HepG2 (cell line): ENCODE results near the gene VPS13D. TPM values are rescaled to one million over a fixed set of nuclear protein-coding genes. Genes with fewer than 3 reads are reported as not detected.

ENCODE experiments used
- ATAC-seq: fragments of 200-7000 bp; cut with Tn5 transposase; 3 replicates; pipeline ENCODE4 v1.9.1; 2020; ENCODE audit warnings: mild to moderate bottlenecking, moderate library complexity
- BruUV-seq: library from RNA; stranded (reverse); fragments of 400-500 nt; replicated peaks from 2 replicates; lab custom pipeline; 2021; lab: Mats Ljungman, UMichigan
- CTCF ChIA-PET: fragments of 300-600 bp; formaldehyde crosslinking; extraction: SDS; loops from one replicate; lab custom pipeline; 2021; ENCODE audit warnings: low total read pairs, inconsistent platforms, low intra/inter-chr PET ratio; lab: Yijun Ruan, JAX
- POLR2A ChIA-PET: fragments of 350-600 bp; sonication (Branson Sonifier 250); formaldehyde crosslinking; loops from one replicate; lab custom pipeline; 2020; ENCODE audit warnings: antibody characterized with exemption, inconsistent platforms; lab: Yijun Ruan, JAX
- DNase-seq: peaks from one replicate; pipeline ENCODE4 v3.0.0-alpha.2; 2015; ENCODE audit warnings: low spot score
- FAIRE-seq: peaks from 3 replicates; lab custom pipeline; 2011; peaks lifted over from hg19 to GRCh38; lab: Jason Lieb, UNC
- H2AFZ ChIP-seq: one replicate; pipeline ENCODE4 v1.6.1; 2011; ENCODE audit warnings: low read length, inconsistent platforms
- H3K27ac ChIP-seq: fragments of 300-600 bp; 3 replicates; pipeline ENCODE4 v1.8.0; 2011; ENCODE audit warnings: mixed run types, mild to moderate bottlenecking, mixed read lengths, low read length, inconsistent platforms; ENCODE audit not compliant: insufficient read depth; ENCODE audit errors: extremely low read length
- H3K27me3 ChIP-seq, 2 experiments: fragments of 200-600 bp in 1 of 2; 2 replicates in 1 of 2; 3 replicates in 1 of 2; pipeline versions ENCODE4 v1.6.0 to v1.8.0; 2011; ENCODE audit warnings: low read length in 2 of 2, mild to moderate bottlenecking in 2 of 2, moderate library complexity in 2 of 2, inconsistent platforms in 1 of 2; ENCODE audit not compliant: insufficient read depth in 2 of 2, control insufficient read depth in 1 of 2
- H3K36me3 ChIP-seq, 2 experiments: fragments of 200-600 bp in 1 of 2; replicated peaks in 1 of 2; 2 replicates in 1 of 2; 3 replicates in 1 of 2; pipeline versions ENCODE4 v1.5.1 to v1.8.0; 2011; ENCODE audit warnings: low read length in 2 of 2, inconsistent platforms in 1 of 2; ENCODE audit not compliant: insufficient read depth in 2 of 2, control insufficient read depth in 1 of 2
- H3K4me1 ChIP-seq: 2 replicates; pipeline ENCODE4 v1.5.1; 2012; ENCODE audit warnings: low read length, inconsistent platforms; ENCODE audit not compliant: insufficient read depth
- H3K4me2 ChIP-seq: 2 replicates; pipeline ENCODE4 v1.6.0; 2011; ENCODE audit warnings: low read depth, low read length, inconsistent platforms
- H3K4me3 ChIP-seq, 3 experiments: fragments of 200-600 bp in 1 of 3; sonication (generic), shearing (Covaris generic) in 1 of 3; replicated peaks in 1 of 3; 2 replicates each; pipeline ENCODE4 v1.5.1; 2011 to 2016; ENCODE audit warnings: low read length in 3 of 3, inconsistent platforms in 2 of 3, low read depth in 2 of 3, mild to moderate bottlenecking in 2 of 3, control low read depth in 1 of 3, mixed read lengths in 1 of 3; ENCODE audit not compliant: insufficient read depth in 1 of 3
- H3K79me2 ChIP-seq: one replicate; pipeline ENCODE4 v1.6.1; 2011; ENCODE audit warnings: low read length, inconsistent platforms; ENCODE audit not compliant: insufficient read depth
- H3K9ac ChIP-seq: 2 replicates; pipeline ENCODE4 v1.6.0; 2011; ENCODE audit warnings: mild to moderate bottlenecking, low read depth, low read length, inconsistent platforms; ENCODE audit not compliant: insufficient read depth
- H3K9me3 ChIP-seq: 2 replicates; pipeline ENCODE4 v1.5.1; 2012; ENCODE audit warnings: mild to moderate bottlenecking, low read length
- H4K20me1 ChIP-seq: 2 replicates; pipeline ENCODE4 v1.6.0; 2011; ENCODE audit warnings: inconsistent platforms, mild to moderate bottlenecking, low read length, moderate library complexity; ENCODE audit not compliant: insufficient read depth
- GABPB1 ChIP-seq: IDR thresholded peaks from 2 replicates; pipeline ENCODE4 v1.6.1; 2016; ENCODE audit warnings: mild to moderate bottlenecking, missing genetic modification reagents, moderate library complexity, missing compliant biosample characterization
- JUN ChIP-seq: sonication (generic); formaldehyde crosslinking; IDR thresholded peaks from 2 replicates; pipeline ENCODE4 v1.4.0; 2020; ENCODE audit warnings: mild to moderate bottlenecking, missing genetic modification reagents
- STAG1 ChIP-seq: sonication (generic); formaldehyde crosslinking; IDR thresholded peaks from 2 replicates; pipeline ENCODE4 v1.4.0; 2020; ENCODE audit warnings: missing genetic modification reagents
- WGBS: methylation state at CpG from one replicate; pipeline ENCODE4 v1.1.6; 2017; ENCODE audit warnings: low lambda C conversion rate; 5-methylcytosine and 5-hydroxymethylcytosine counted together
- in situ Hi-C: cut with HindIII; loops from 2 replicates; pipeline ENCODE4 v1.10.0; 2017; ENCODE audit warnings: low pct_unique_long_range_greater_than_20kb; ENCODE audit not compliant: extremely low pct_ligation_motif_present
- intact Hi-C: fragments of 100-400 bp; cut with micrococcal nuclease; formaldehyde crosslinking; loops from one replicate; pipeline ENCODE4 v1.10.0; 2022; ENCODE audit not compliant: unreplicated experiment
- polyA plus RNA-seq, 8 experiments: library from polyadenylated mRNA; depleted of rRNA in 3 of 8; stranded (reverse) in 7 of 8; unstranded in 1 of 8; fragments of >200 nt; fragmentation: Illumina TruSeq in 4 of 8; extraction: Trizol in 4 of 8; gene quantifications; 2 replicates each; pipeline versions ENCODE4 v1.2.1 to v1.2.3, GENCODE V29; 2011 to 2016; ENCODE audit warnings: low read depth in 4 of 8, missing spikeins in 1 of 8, mixed read lengths in 1 of 8; ENCODE audit not compliant: insufficient read depth in 1 of 8
- total RNA-seq, 5 experiments: library from RNA; depleted of rRNA; stranded (reverse); fragments of >200 nt; fragmentation: Illumina TruSeq; extraction: Trizol; gene quantifications; 2 replicates each; pipeline ENCODE4 v1.2.3, GENCODE V29; 2016; ENCODE audit warnings: low read depth in 1 of 5
- TF ChIP-seq, protein P1 (sequence below): sonication (generic); formaldehyde crosslinking; IDR thresholded peaks from 2 replicates; pipeline ENCODE4 v1.5.0; 2020; ENCODE audit warnings: mild to moderate bottlenecking, missing genetic modification reagents, moderate library complexity
- TF ChIP-seq, protein P2 (sequence below): sonication (generic); formaldehyde crosslinking; IDR thresholded peaks from 2 replicates; pipeline ENCODE4 v1.4.0; 2020; ENCODE audit warnings: missing genetic modification reagents; ENCODE audit errors: not compliant biosample characterization
- TF ChIP-seq, protein P3 (sequence below): sonication (generic); formaldehyde crosslinking; IDR thresholded peaks from 2 replicates; pipeline ENCODE4 v1.5.0; 2020; ENCODE audit warnings: missing genetic modification reagents, mild to moderate bottlenecking, borderline replicate concordance
- TF ChIP-seq, protein P4 (sequence below): sonication (generic); formaldehyde crosslinking; IDR thresholded peaks from 2 replicates; pipeline ENCODE4 v1.9.0; 2021; ENCODE audit warnings: missing genetic modification reagents, borderline replicate concordance
- TF ChIP-seq, protein P5 (sequence below): sonication (generic); formaldehyde crosslinking; IDR thresholded peaks from 2 replicates; pipeline ENCODE4 v1.5.0; 2020; ENCODE audit warnings: mild to moderate bottlenecking, missing genetic modification reagents

Gene VPS13D
- total and polyA plus RNA-seq, 2 of the 13 experiments (the other 11 are each of a cell fraction or from before 2014, with no cell fraction given), result 8.6 to 13.9 TPM

DNA sequence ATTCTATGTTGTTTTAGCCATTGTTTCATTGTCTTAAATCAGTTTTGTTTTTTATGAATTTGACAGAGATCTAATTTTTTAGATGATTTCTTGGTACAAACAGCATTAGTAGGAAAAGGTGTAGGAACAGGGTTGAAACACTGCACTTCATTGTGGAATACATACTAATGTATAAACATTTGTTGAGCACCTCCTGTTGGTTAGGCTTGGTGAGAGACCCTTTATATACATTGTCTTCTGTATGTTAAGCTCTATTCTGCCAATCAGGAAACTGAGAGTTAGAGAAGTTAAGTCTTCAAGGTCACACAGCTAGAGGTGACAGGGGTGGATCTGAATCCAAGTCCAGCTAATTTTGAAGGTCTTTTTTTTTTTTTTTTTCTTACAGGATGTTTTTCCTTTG lies 192.7 kb downstream of the VPS13D start:
- peak; percentile 28 for TF ChIP-seq STAG1 (CRISPR knock-in tag)
- TF ChIP-seq, protein P1, sequence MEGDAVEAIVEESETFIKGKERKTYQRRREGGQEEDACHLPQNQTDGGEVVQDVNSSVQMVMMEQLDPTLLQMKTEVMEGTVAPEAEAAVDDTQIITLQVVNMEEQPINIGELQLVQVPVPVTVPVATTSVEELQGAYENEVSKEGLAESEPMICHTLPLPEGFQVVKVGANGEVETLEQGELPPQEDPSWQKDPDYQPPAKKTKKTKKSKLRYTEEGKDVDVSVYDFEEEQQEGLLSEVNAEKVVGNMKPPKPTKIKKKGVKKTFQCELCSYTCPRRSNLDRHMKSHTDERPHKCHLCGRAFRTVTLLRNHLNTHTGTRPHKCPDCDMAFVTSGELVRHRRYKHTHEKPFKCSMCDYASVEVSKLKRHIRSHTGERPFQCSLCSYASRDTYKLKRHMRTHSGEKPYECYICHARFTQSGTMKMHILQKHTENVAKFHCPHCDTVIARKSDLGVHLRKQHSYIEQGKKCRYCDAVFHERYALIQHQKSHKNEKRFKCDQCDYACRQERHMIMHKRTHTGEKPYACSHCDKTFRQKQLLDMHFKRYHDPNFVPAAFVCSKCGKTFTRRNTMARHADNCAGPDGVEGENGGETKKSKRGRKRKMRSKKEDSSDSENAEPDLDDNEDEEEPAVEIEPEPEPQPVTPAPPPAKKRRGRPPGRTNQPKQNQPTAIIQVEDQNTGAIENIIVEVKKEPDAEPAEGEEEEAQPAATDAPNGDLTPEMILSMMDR (CRISPR knock-in tag), result 0 out of 2 replicates have a peak, but pooled peaks have one; percentile 14
- TF ChIP-seq JUN (CRISPR knock-in tag), result no peak
- TF ChIP-seq, all 625 proteins: peak for 2
- BruUV-seq, result no TSS peak
- no peak overlapping the region for H3K9ac ChIP-seq
- H3K4me3 ChIP-seq, result no peak overlapping the region
- no peak for FAIRE-seq
- in situ Hi-C loops (no loop called here), intact Hi-C loops (no loop called here)
- peaks cover 0 to 5% of the 10 kb centered on the region in 2 experiments; a peak in 3 of 5 replicates for H3K36me3 ChIP-seq
- CTCF ChIA-PET, result no interaction called here
- H3K27me3 ChIP-seq, result no peaks in the 10 kb centered on the region
- no peaks in the 10 kb centered on the region for H4K20me1 ChIP-seq
- H3K79me2 ChIP-seq, result no peaks in the 10 kb centered on the region
- no peak overlapping the region for H2AFZ ChIP-seq
- POLR2A ChIA-PET, result interaction anchor here (1.1 kb wide), 1 partner anchor 21 kb away, joined by 4 read pairs; no protein-coding TSS in a partner anchor
- no peak for DNase-seq
- H3K4me1 ChIP-seq, result peaks cover 32% of the 10 kb centered on the region
- H3K4me2 ChIP-seq, result no peak overlapping the region
- ATAC-seq, result no peak
- H3K27ac ChIP-seq, result no peak overlapping the region
- no peaks in the 10 kb centered on the region for H3K9me3 ChIP-seq

DNA sequence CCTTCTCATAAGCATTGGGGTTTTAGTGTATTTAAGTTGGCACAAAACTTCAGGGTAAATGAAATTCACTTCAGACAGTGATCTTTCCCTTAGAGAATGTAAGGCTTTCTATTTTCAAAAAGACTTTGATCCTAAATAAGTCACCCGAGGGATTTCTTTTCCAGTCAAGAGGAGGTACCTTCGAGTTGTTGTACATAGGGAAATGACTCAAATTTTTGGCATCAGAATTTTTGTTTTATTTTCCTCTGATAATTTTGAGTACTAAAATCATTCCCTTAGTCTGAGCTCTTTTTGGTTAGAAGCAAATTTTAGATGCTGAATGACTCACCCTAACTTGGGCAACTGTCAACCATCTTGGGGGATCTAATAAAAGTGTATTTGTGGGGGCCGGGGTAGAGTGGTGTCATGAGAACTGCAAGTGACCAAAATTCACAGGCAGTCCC lies 194.3 kb downstream of the VPS13D start:
- H3K79me2 ChIP-seq, result no peaks in the 10 kb centered on the region
- no peak overlapping the region for H3K9ac ChIP-seq
- FAIRE-seq (no peak), ATAC-seq (no peak), DNase-seq (no peak)
- 89% methylated on average over 3 of the region's 3 CpGs for WGBS
- H3K27ac ChIP-seq, result no peak overlapping the region
- peaks cover 25% of the 10 kb centered on the region for H3K4me1 ChIP-seq
- in situ Hi-C loops, result no loop called here
- H3K36me3 ChIP-seq, result peaks cover 0 to 3% of the 10 kb centered on the region in 2 experiments; a peak in 3 of 5 replicates
- BruUV-seq, result no TSS peak
- H2AFZ ChIP-seq, result no peak overlapping the region
- no peaks in the 10 kb centered on the region for H4K20me1 ChIP-seq
- no peaks in the 10 kb centered on the region for H3K27me3 ChIP-seq
- no peak overlapping the region for H3K4me3 ChIP-seq
- no peaks in the 10 kb centered on the region for H3K9me3 ChIP-seq
- intact Hi-C loops, result no loop called here
- ChIA-PET POLR2A (no interaction called here), CTCF (no interaction called here)
- H3K4me2 ChIP-seq, result no peak overlapping the region
- TF ChIP-seq, protein P2, sequence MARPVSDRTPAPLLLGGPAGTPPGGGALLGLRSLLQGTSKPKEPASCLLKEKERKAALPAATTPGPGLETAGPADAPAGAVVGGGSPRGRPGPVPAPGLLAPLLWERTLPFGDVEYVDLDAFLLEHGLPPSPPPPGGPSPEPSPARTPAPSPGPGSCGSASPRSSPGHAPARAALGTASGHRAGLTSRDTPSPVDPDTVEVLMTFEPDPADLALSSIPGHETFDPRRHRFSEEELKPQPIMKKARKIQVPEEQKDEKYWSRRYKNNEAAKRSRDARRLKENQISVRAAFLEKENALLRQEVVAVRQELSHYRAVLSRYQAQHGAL (CRISPR knock-in tag), result no peak
- TF ChIP-seq, protein P3, sequence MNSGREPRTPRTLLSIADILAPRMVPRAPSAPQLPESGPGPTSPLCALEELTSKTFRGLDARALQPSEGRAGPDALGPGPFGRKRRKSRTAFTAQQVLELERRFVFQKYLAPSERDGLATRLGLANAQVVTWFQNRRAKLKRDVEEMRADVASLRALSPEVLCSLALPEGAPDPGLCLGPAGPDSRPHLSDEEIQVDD (CRISPR knock-in tag), result no peak
- TF ChIP-seq, protein P4, sequence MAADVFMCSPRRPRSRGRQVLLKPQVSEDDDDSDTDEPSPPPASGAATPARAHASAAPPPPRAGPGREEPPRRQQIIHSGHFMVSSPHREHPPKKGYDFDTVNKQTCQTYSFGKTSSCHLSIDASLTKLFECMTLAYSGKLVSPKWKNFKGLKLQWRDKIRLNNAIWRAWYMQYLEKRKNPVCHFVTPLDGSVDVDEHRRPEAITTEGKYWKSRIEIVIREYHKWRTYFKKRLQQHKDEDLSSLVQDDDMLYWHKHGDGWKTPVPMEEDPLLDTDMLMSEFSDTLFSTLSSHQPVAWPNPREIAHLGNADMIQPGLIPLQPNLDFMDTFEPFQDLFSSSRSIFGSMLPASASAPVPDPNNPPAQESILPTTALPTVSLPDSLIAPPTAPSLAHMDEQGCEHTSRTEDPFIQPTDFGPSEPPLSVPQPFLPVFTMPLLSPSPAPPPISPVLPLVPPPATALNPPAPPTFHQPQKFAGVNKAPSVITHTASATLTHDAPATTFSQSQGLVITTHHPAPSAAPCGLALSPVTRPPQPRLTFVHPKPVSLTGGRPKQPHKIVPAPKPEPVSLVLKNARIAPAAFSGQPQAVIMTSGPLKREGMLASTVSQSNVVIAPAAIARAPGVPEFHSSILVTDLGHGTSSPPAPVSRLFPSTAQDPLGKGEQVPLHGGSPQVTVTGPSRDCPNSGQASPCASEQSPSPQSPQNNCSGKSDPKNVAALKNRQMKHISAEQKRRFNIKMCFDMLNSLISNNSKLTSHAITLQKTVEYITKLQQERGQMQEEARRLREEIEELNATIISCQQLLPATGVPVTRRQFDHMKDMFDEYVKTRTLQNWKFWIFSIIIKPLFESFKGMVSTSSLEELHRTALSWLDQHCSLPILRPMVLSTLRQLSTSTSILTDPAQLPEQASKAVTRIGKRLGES (CRISPR knock-in tag), result no peak
- TF ChIP-seq, protein P5, sequence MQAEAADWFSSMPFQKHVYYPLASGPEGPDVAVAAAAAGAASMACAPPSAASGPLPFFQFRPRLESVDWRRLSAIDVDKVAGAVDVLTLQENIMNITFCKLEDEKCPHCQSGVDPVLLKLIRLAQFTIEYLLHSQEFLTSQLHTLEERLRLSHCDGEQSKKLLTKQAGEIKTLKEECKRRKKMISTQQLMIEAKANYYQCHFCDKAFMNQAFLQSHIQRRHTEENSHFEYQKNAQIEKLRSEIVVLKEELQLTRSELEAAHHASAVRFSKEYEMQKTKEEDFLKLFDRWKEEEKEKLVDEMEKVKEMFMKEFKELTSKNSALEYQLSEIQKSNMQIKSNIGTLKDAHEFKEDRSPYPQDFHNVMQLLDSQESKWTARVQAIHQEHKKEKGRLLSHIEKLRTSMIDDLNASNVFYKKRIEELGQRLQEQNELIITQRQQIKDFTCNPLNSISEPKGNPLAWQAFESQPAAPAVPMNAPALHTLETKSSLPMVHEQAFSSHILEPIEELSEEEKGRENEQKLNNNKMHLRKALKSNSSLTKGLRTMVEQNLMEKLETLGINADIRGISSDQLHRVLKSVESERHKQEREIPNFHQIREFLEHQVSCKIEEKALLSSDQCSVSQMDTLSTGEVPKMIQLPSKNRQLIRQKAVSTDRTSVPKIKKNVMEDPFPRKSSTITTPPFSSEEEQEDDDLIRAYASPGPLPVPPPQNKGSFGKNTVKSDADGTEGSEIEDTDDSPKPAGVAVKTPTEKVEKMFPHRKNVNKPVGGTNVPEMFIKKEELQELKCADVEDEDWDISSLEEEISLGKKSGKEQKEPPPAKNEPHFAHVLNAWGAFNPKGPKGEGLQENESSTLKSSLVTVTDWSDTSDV (CRISPR knock-in tag), result no peak
- TF ChIP-seq GABPB1 (CRISPR knock-in tag), result no peak
